IMR-90 (cell line): ENCODE measurements around the gene HIVEP3. TPM values are rescaled to one million over a fixed set of nuclear protein-coding genes. Genes with fewer than 3 reads are reported as not detected.

ENCODE experiments used
- ATAC-seq: fragments of 200-7000 bp; cut with Tn5 transposase; 2 replicates; pipeline ENCODE4 v1.9.1; 2020; ENCODE audit warnings: low read depth, mild to moderate bottlenecking, moderate library complexity
- BruUV-seq: library from RNA; stranded (reverse); fragments of 400-500 nt; replicated peaks from 2 replicates; lab custom pipeline; 2021; lab: Mats Ljungman, UMichigan
- CTCF ChIA-PET: fragments of 300-600 bp; formaldehyde crosslinking; extraction: SDS; loops from one replicate; lab custom pipeline; 2021; ENCODE audit warnings: antibody characterized with exemption; lab: Yijun Ruan, JAX
- POLR2A ChIA-PET: fragments of 300-600 bp; sonication (Branson Sonifier 250); formaldehyde crosslinking; loops from one replicate; lab custom pipeline; 2022; ENCODE audit warnings: antibody characterized with exemption; ENCODE audit not compliant: unreplicated experiment; lab: Charles Lee
- DNase-seq: peaks from one replicate; pipeline ENCODE4 v3.0.0; 2013
- H2AFZ ChIP-seq: replicated peaks from 2 replicates; pipeline ENCODE3; 2013; ENCODE audit warnings: low read length, mild to moderate bottlenecking; ENCODE audit not compliant: poor library complexity
- H2AK5ac ChIP-seq: 2 replicates; pipeline ENCODE4 v1.6.1; 2013; ENCODE audit warnings: low read depth, low read length, inconsistent platforms
- H2AK9ac ChIP-seq: replicated peaks from 2 replicates; pipeline ENCODE3; 2013; ENCODE audit warnings: mild to moderate bottlenecking, low read depth, low read length, moderate library complexity; ENCODE audit not compliant: poor library complexity
- H2BK120ac ChIP-seq: 2 replicates; pipeline ENCODE4 v1.6.1; 2013; ENCODE audit warnings: low read depth, low read length, inconsistent platforms
- H2BK15ac ChIP-seq: 3 replicates; pipeline ENCODE4 v1.6.1; 2013; ENCODE audit warnings: low read depth, low read length, inconsistent platforms
- H2BK20ac ChIP-seq: 2 replicates; pipeline ENCODE4 v1.6.1; 2013; ENCODE audit warnings: low read depth, mild to moderate bottlenecking, inconsistent platforms, low read length, moderate library complexity
- H2BK5ac ChIP-seq: 2 replicates; pipeline ENCODE4 v1.6.1; 2013; ENCODE audit warnings: mild to moderate bottlenecking, low read depth, low read length, inconsistent platforms; ENCODE audit not compliant: poor library complexity, severe bottlenecking
- H3K14ac ChIP-seq: replicated peaks from 2 replicates; pipeline ENCODE4 v1.6.1; 2013; ENCODE audit warnings: low read depth, low read length, inconsistent platforms
- H3K18ac ChIP-seq: 2 replicates; pipeline ENCODE4 v1.6.1; 2013; ENCODE audit warnings: low read depth, low read length, control low read depth
- H3K23ac ChIP-seq: 2 replicates; pipeline ENCODE4 v1.6.1; 2013; ENCODE audit warnings: low read depth, low read length, inconsistent platforms
- H3K27ac ChIP-seq: 2 replicates; pipeline ENCODE4 v1.5.1; 2013; ENCODE audit warnings: mild to moderate bottlenecking, control low read depth, low read length; ENCODE audit not compliant: insufficient read depth
- H3K27me3 ChIP-seq: 2 replicates; pipeline ENCODE4 v1.6.1; 2013; ENCODE audit warnings: low read length; ENCODE audit not compliant: control insufficient read depth, insufficient read depth
- H3K36me3 ChIP-seq: 2 replicates; pipeline ENCODE4 v1.6.1; 2013; ENCODE audit warnings: low read length, mixed read lengths; ENCODE audit not compliant: control insufficient read depth, insufficient read depth
- H3K4ac ChIP-seq: 2 replicates; pipeline ENCODE4 v1.6.1; 2013; ENCODE audit warnings: low read depth, low read length, inconsistent platforms
- H3K4me1 ChIP-seq: 2 replicates; pipeline ENCODE4 v1.6.1; 2013; ENCODE audit warnings: low read length, mixed read lengths; ENCODE audit not compliant: control insufficient read depth, insufficient read depth
- H3K4me2 ChIP-seq: 2 replicates; pipeline ENCODE4 v1.6.1; 2013; ENCODE audit warnings: low read depth, mild to moderate bottlenecking, control low read depth, low read length, moderate library complexity
- H3K4me3 ChIP-seq: 2 replicates; pipeline ENCODE4 v1.5.1; 2013; ENCODE audit warnings: low read depth, mild to moderate bottlenecking, control low read depth, low read length, moderate library complexity; ENCODE audit not compliant: insufficient read depth
- H3K56ac ChIP-seq: 2 replicates; pipeline ENCODE4 v1.6.1; 2013; ENCODE audit warnings: low read length, inconsistent platforms; ENCODE audit not compliant: insufficient read depth; ENCODE audit errors: extremely low read depth
- H3K79me1 ChIP-seq, 2 experiments: 2 replicates each; pipeline ENCODE4 v1.6.1; 2013; ENCODE audit warnings: low read length in 2 of 2, inconsistent platforms in 1 of 2, low read depth in 1 of 2
- H3K9ac ChIP-seq: 2 replicates; pipeline ENCODE4 v1.6.1; 2013; ENCODE audit warnings: low read depth, low read length, control low read depth
- H3K9me1 ChIP-seq: 2 replicates; pipeline ENCODE4 v1.6.1; 2013; ENCODE audit warnings: low read length, inconsistent platforms; ENCODE audit not compliant: insufficient read depth
- H3K9me3 ChIP-seq: 2 replicates; pipeline ENCODE4 v1.6.1; 2013; ENCODE audit warnings: low read length; ENCODE audit not compliant: control insufficient read depth, insufficient read depth
- H4K20me1 ChIP-seq: 2 replicates; pipeline ENCODE4 v1.6.1; 2013; ENCODE audit warnings: low read length, inconsistent platforms; ENCODE audit not compliant: insufficient read depth
- H4K5ac ChIP-seq: 2 replicates; pipeline ENCODE4 v1.6.1; 2013; ENCODE audit warnings: mild to moderate bottlenecking, low read depth, low read length, control low read depth
- H4K8ac ChIP-seq, 2 experiments: 2 replicates each; pipeline ENCODE4 v1.6.1; 2013; ENCODE audit warnings: low read depth in 2 of 2, low read length in 2 of 2, control low read depth in 1 of 2, inconsistent platforms in 1 of 2
- H4K91ac ChIP-seq: 2 replicates; pipeline ENCODE4 v1.6.1; 2013; ENCODE audit warnings: low read depth, low read length, inconsistent platforms; ENCODE audit not compliant: insufficient read depth
- CEBPB ChIP-seq: IDR thresholded peaks from 2 replicates; pipeline ENCODE4 v1.6.1; 2012; ENCODE audit warnings: low read depth, low read length, improper control_type of control experiment
- CTCF ChIP-seq: conservative IDR thresholded peaks from 2 replicates; pipeline ENCODE4 v1.5.1; 2012; ENCODE audit warnings: mild to moderate bottlenecking, low read depth, low read length, improper control_type of control experiment
- FOS ChIP-seq: fragments of 150-350 bp; IDR thresholded peaks from 2 replicates; pipeline ENCODE4 v1.6.1; 2016; ENCODE audit warnings: low read depth, low read length
- MAZ ChIP-seq: IDR thresholded peaks from 2 replicates; pipeline ENCODE4 v1.6.1; 2012; ENCODE audit warnings: low read depth, mild to moderate bottlenecking, low read length, improper control_type of control experiment, moderate library complexity, borderline replicate concordance
- RAD21 ChIP-seq: IDR thresholded peaks from 2 replicates; pipeline ENCODE4 v1.6.1; 2012; ENCODE audit warnings: low read length, improper control_type of control experiment
- RCOR1 ChIP-seq: IDR thresholded peaks from 2 replicates; pipeline ENCODE4 v1.6.1; 2012; ENCODE audit warnings: mild to moderate bottlenecking, low read length, improper control_type of control experiment; ENCODE audit not compliant: insufficient replicate concordance
- SMC3 ChIP-seq: fragments of 150-350 bp; IDR thresholded peaks from 2 replicates; pipeline ENCODE4 v1.6.1; 2016; ENCODE audit warnings: low read depth, mild to moderate bottlenecking, antibody characterized with exemption, low read length, moderate library complexity
- dilution Hi-C: fragments of 300-500 bp; cut with HindIII; formaldehyde crosslinking; loops from one replicate; pipeline ENCODE4 v1.14.3; 2018; ENCODE audit warnings: low sequenced_read_pairs; ENCODE audit not compliant: unreplicated experiment
- in situ Hi-C: fragments of 300-500 bp; cut with MboI; formaldehyde crosslinking; loops from 3 replicates; pipeline ENCODE4 v1.14.3; 2019; ENCODE audit warnings: low sequenced_read_pairs, inconsistent platforms, mixed read lengths
- intact Hi-C: fragments of 100-400 bp; cut with micrococcal nuclease; formaldehyde crosslinking; loops from 2 replicates; pipeline ENCODE4 v1.10.0; 2022
- polyA plus RNA-seq, 3 experiments: library from polyadenylated mRNA; depleted of rRNA; stranded (reverse); fragments of >200 nt; gene quantifications; 2 replicates each; pipeline ENCODE4 v1.2.3, GENCODE V29; 2012; ENCODE audit warnings: low replicate concordance in 1 of 3
- total RNA-seq: library from RNA; depleted of rRNA; stranded (reverse); fragments of >200 nt; gene quantifications from 2 replicates; pipeline ENCODE4 v1.2.3, GENCODE V29; 2012

The HIVEP3 gene
- total and polyA plus RNA-seq, 2 of the 4 experiments (the other 2 are of a cell fraction) = 1.4 to 4.0 TPM

GRCh38 chr1:41766041-41766440 lies 152.7 kb downstream of the HIVEP3 start:
- no peak overlapping the region for H3K18ac ChIP-seq
- no peak overlapping the region for H4K5ac ChIP-seq
- in situ Hi-C loops (no loop called here), intact Hi-C loops (no loop called here), dilution Hi-C loops (no loop called here)
- H3K9me1 ChIP-seq = no peaks in the 10 kb centered on the region
- no peak overlapping the region for H4K8ac ChIP-seq
- H3K23ac ChIP-seq = no peak overlapping the region
- H2AFZ ChIP-seq = no peak overlapping the region
- DNase-seq = no peak
- H2AK5ac ChIP-seq = no peak overlapping the region
- H4K91ac ChIP-seq = no peak overlapping the region
- no peak for ATAC-seq
- no peak overlapping the region for H3K4me3 ChIP-seq
- CTCF ChIA-PET = no interaction called here
- no peaks in the 10 kb centered on the region for H3K79me1 ChIP-seq
- H2BK20ac ChIP-seq = no peak overlapping the region
- no peaks in the 10 kb centered on the region for H3K4me1 ChIP-seq
- H3K27me3 ChIP-seq = peaks cover 6% of the 10 kb centered on the region; the same call in 1 of the 2 replicates
- no peak overlapping the region for H3K9ac ChIP-seq
- no peaks in the 10 kb centered on the region for H3K9me3 ChIP-seq
- no peak for TF ChIP-seq CEBPB
- no peak for TF ChIP-seq RAD21
- TF ChIP-seq SMC3 = no peak
- TF ChIP-seq MAZ = no peak
- 0 out of 2 replicates have a peak, but pooled peaks have one; percentile 3 for TF ChIP-seq CTCF
- TF ChIP-seq FOS = no peak
- TF ChIP-seq RCOR1 = no peak
- no peak overlapping the region for H2BK5ac ChIP-seq
- no TSS peak for BruUV-seq
- POLR2A ChIA-PET = no interaction called here
- no peak overlapping the region for H3K27ac ChIP-seq
- no peak overlapping the region for H2BK15ac ChIP-seq
- no peaks in the 10 kb centered on the region for H3K36me3 ChIP-seq
- no peak overlapping the region for H2AK9ac ChIP-seq
- no peak overlapping the region for H2BK120ac ChIP-seq
- H3K14ac ChIP-seq = no peak overlapping the region
- no peak overlapping the region for H3K56ac ChIP-seq
- H3K4me2 ChIP-seq = no peak overlapping the region
- no peak overlapping the region for H3K4ac ChIP-seq
- H4K20me1 ChIP-seq = no peaks in the 10 kb centered on the region
